Bronchial smooth muscle cell (primary cell): Measurements from ENCODE around the gene GNA12. TPM values are rescaled to one million over a fixed set of nuclear protein-coding genes. Genes with fewer than 3 reads are reported as not detected.

Source experiments
- total RNA-seq: library from RNA; depleted of rRNA; stranded (reverse); fragments of >200 nt; gene quantifications from 2 replicates; pipeline ENCODE4 v1.2.1, GENCODE V29; 2014

GNA12 gene, protein sequence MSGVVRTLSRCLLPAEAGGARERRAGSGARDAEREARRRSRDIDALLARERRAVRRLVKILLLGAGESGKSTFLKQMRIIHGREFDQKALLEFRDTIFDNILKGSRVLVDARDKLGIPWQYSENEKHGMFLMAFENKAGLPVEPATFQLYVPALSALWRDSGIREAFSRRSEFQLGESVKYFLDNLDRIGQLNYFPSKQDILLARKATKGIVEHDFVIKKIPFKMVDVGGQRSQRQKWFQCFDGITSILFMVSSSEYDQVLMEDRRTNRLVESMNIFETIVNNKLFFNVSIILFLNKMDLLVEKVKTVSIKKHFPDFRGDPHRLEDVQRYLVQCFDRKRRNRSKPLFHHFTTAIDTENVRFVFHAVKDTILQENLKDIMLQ
- total RNA-seq, result 16.5 and 37.0 TPM in 2 replicates

DNA sequence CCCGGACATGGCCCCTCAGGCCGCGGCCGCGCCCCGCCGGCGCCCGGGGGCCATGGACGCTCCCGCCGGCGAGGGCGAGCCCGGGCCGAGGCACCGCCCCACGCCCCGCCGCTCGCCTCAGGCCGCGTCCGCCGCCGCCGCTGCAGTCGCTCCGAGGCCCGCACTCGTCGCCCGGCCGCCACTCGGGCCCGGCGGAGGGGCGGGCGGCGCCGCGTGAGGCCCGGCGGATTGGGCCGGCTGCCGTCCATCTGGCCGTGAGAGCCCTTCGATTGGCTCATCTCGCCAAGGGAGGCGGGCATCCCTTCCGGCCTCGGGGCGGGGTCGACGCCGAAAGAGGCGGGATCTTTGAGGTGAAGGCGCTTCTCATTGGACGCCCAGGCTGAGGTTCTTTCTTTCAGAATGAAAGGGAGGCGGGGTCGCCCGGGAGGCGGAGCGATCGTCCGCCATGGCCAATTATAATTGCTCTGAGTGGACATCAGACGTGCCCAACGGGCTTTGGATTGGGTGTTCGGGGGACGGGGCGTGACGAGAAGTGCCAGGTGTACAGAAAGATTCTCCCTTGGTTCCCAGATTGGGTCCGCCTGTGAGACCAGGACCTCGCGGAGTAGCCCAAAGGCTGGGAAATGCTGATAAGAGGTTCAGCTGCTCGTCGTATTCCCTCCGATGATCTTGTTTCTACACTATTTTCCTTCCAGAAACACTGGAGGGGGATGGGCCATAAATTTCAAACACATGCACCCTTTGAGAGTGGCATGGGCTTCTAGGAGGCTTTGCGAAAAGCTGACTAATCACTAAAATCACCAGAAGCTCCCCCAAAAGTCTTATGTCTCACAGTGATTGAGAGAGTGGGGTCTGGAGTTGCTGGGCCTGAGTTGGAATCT, at the start of gene GNA12:
GNA12 (minus strand) TSS at position 156 of the 881 bp plus-strand sequence; CDS start at position 9, 147 bp downstream.

DNA sequence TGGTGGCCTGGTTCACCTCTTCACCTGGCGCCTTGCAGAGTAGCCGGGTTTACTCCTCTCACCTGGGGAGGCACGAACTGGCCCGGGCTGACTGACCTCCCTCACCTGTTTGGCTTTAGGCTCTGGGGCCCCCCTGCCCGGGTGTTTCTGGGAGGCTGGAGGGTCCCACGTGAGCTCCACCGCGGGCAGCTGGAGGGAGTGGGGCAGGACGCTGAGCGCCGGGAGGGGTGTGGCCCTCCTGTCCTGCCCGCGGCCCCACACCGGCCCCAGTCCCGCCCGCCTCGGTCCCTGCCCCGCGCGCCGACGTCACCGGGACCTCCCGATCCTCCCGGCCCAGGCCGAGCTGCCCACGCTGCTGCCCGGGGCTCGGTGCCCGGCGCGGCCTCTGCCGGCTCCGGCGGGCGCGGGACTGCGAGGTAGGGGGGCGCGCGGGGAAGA, 156.2 kb downstream of the GNA12 start, which contains the start of gene AMZ1:
AMZ1 (plus strand) TSS at position 322 of the 438 bp plus-strand sequence. CDS start 12,250 bp downstream, outside the sequence.

Other genes with a start within 250 kb of the GNA12 start
- 27.9 and 37.3 TPM in 2 replicates for gene TTYH3, start 212.3 kb downstream of the GNA12 start, total RNA-seq
- gene AMZ1, start 156.1 kb downstream of the GNA12 start, total RNA-seq, result 0.32 and 0.43 TPM in 2 replicates
- under 0.01 TPM in 1 of 2 replicates, not detected in the other for gene CARD11, start 199.6 kb upstream of the GNA12 start, total RNA-seq